Head of caudate nucleus (tissue), 42 donors: ENCODE results near the gene PCED1B.
A peak's percentile ranks its signal among the peaks of the same experiment; 100 is the strongest.

Source experiments
- DNase-seq, 42 donors: peaks; one replicate each; pipeline versions ENCODE4 v3.0.0 to v3.0.0-alpha.2; 2020 to 2021; ENCODE audit warnings: mixed read lengths in 7 of 42
- intact Hi-C: fragments of 100-400 bp; cut with DNase I; formaldehyde crosslinking; loops from one replicate; pipeline ENCODE4 v1.15.0; 2022

PCED1B gene

GRCh38 chr12:47245623-47246022, 166.2 kb downstream of the PCED1B start:
- intact Hi-C loops: no loop called here
- no peak for DNase-seq

GRCh38 chr12:47247418-47247817, 168.0 kb downstream of the PCED1B start:
- peak in 26 of 42 donors; percentile 5 to 71 (median 37) for DNase-seq

GRCh38 chr12:47249082-47249481, 169.7 kb downstream of the PCED1B start:
- no peak for DNase-seq
- intact Hi-C loops: no loop called here

More at GRCh38 chr12:47247418-47247817, 168.0 kb downstream of the PCED1B start:
- intact Hi-C loops: no loop called here

DNA sequence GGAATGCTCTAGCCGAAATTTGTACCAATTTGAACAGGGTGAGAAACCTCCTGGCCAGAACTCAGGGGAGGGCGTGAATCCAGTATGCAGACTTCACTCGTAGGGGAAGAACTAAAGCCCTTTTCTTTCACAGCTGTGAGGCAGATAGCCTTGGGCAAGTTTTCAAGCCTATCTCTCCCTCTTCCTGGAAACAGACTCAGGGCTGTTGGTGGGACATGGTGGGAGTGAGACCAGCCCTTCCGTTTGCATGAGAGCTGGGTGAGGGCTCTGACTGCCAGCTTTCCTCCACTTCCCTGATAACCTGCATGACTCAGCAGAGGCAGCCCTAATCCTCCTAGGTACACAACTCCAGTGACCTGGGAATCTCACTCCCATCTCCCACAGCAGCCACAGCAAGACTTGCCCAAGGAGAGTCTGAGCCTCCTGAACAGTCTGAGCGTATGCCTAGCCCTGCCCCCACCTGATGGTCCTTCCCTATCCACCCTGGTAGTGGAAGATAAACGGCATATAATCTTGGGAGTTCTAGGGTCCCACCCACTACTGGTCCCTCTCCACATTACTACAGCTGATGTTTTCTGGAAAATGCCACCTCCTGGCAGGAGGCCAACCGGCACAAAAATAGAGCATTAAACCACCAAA, 170.4 kb downstream of the PCED1B start:
- DNase-seq: no peak
- intact Hi-C loops: no loop called here

DNA sequence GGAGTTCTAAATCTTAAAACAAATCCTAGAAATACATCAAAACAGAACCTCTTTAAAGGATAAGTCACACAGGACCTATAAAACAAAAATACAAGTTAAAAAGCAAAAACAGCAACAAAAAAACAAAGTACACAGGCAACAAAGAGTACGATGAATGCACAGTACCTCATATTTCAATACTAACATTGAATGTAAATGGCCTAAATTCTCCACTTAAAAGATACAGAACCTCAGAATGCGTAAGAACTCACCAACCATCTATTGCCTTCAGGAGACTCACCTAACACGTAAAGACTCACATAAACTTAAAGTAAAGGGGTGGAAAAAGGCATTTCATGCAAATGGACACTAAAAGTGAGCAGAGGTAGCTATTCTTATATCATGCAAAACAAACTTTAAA, 172.5 kb downstream of the PCED1B start:
- DNase-seq: no peak
- intact Hi-C loops: no loop called here

- intact Hi-C loops: no loop called here
- DNase-seq: no peak
Observed at GRCh38 chr12:47264951-47265350, 185.5 kb downstream of the PCED1B start.

GRCh38 chr12:47265391-47265790, 186.0 kb downstream of the PCED1B start:
- no peak for DNase-seq
- intact Hi-C loops: no loop called here

- DNase-seq: no peak
- intact Hi-C loops: no loop called here
Observed at GRCh38 chr12:47267571-47267970, 188.2 kb downstream of the PCED1B start.

GRCh38 chr12:47268501-47269454, 189.4 kb downstream of the PCED1B start:
- intact Hi-C loops: no loop called here

GRCh38 chr12:47269916-47270315, 190.5 kb downstream of the PCED1B start:
- DNase-seq: no peak
- intact Hi-C loops: no loop called here

More at GRCh38 chr12:47268501-47269454, 189.4 kb downstream of the PCED1B start:
- no peak for DNase-seq

DNA sequence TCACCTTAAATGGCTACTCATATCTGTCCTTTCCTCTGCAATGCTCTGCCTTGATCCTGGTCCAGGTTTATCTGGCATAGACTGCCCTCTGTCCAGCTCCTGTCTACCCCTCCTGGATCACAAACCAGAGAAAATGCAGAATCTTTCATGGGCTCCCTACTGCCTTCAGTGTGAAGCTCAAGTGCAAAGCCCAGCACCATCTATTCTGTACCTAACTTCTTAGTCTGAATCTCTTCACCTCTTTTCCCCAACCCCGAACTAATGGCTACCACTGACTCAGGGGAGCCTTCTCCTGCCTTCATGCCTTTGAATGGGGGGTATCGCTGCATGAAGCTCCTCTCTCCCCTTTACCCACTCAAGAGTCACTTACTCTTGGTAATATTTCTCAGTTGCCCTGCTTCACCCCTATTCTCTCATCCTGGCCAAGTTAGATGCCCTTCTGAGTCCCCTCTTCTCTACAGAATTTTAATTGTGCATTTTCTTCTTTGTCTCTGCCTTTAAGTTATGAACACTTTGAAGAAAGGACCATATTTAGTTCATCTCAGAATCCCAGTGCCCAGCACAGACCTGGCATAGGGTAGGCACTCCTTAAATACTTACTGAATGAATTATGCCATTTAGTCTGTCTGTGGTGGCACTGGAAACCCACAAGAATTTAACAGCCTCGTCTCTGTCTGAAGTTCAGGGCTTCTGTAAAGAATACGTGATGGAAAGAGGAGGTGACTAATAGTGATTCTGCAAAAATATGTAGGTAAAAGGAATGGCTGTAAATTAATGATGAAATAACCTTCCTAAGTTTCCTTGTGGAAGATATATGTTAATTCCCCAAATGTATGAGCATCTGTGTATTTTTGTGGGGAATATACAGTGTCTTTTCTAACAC, 191.6 kb downstream of the PCED1B start:
- intact Hi-C loops: no loop called here
- no peak for DNase-seq

DNA sequence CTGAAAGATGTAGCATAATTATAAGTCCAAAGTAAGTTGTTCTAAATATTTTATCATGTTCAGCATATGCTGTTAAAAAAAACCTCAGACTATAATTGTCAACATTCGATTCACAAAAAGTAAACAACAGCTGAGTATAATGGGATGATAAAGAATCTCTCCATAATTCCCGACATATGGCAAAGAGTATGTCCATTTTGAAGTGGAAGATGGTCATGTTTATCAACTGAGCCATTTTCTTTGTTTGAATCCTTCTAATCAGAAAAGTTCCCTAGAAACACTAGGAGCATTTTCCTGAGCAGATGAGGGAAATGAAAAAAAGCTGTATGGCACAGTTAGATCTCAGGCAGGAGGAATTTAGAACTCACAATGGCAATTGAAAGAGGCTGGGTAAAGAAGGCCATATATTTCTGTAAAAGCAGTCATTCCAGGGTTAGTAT, 192.4 kb downstream of the PCED1B start:
- DNase-seq: no peak

GRCh38 chr12:47272412-47273190, 193.2 kb downstream of the PCED1B start:
- intact Hi-C loops: no loop called here
- DNase-seq: no peak

More for the DNA sequence above, 192.4 kb downstream of the PCED1B start:
- intact Hi-C loops: no loop called here

GRCh38 chr12:47273191-47273626, 193.8 kb downstream of the PCED1B start:
- intact Hi-C loops: no loop called here
- DNase-seq: no peak

- intact Hi-C loops: no loop called here
- DNase-seq: no peak
Observed at GRCh38 chr12:47274760-47275159, 195.3 kb downstream of the PCED1B start.

DNA sequence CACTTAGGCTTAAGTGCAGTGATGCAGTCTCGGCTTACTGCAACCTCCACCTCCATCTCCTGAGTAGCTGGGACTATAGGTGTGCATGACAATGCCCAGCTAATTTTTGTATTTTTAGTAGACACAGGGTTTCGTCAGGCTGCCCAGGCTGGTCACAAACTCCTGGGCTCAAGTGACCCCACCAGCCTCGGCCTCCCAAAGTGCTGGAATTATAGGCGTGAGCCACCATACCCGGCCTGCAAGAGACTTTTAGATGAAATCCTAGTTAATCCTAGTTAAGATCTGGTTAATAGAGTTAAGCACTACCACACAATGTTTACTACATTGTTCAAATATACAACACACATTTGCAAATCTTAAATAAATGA, 196.8 kb downstream of the PCED1B start:
- intact Hi-C loops: no loop called here
- no peak for DNase-seq

GRCh38 chr12:47276621-47277309, 197.3 kb downstream of the PCED1B start:
- DNase-seq: no peak
- intact Hi-C loops: no loop called here

DNA sequence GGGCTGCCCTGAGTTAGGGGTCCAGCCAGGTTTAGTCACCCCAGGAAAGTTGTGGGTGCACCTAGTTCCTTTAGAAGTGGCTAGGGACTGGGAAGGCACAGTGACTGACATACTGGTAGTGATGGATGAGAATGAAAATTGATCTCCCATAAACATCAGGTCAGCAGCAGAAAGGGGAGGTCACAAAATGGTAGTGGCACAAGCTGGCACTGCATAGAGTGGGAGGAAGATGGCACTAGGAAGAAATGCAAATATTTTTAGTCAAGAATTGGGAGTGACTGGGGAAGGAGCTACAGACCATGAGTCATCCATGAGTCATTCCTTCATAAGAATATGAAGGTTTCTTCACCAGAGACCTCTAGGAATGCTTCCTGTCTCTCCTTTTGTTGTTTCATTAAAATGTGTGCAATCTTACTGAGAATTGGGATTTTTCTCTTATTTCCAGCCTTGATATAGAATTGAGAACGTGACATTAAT, 198.6 kb downstream of the PCED1B start:
- intact Hi-C loops: no loop called here
- DNase-seq: peak in 8 of 42 donors; percentile 3 to 45 (median 12)
